ENCODE results near the gene FOXP1.

DNA sequence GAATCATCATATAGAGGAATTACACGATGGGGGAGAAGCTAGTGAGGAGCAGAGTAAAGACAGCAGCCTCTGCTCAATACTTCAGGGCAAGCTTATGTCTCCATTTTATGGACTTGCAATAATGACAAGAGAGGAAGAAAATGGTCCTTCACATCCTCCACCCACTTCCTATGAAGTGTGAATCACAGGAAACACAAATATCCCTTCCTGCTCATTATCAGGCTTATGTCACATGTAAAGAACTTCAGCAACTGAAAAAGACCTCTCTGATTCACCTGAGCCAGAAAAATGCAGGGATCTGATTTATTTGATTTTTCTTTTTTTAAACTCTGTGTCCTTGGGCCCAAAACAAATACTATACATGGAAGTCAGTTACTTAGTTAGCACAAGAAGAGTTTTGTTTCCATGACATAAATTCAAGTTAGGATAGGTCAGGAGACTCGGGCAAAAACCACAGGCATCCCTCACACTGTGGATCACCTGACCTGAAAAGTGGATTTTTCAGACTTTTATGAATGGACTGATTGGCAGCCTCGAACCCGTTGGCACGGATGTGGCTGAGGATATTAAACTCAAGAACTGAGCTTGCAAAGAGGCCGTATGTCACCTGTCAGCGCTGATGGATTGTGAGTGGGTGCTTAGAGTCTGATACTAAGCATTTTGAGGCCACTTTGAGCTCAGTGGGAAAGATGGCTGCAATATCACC, 650.3 kb downstream of the FOXP1 start:
- TF ChIP-seq, protein P1, sequence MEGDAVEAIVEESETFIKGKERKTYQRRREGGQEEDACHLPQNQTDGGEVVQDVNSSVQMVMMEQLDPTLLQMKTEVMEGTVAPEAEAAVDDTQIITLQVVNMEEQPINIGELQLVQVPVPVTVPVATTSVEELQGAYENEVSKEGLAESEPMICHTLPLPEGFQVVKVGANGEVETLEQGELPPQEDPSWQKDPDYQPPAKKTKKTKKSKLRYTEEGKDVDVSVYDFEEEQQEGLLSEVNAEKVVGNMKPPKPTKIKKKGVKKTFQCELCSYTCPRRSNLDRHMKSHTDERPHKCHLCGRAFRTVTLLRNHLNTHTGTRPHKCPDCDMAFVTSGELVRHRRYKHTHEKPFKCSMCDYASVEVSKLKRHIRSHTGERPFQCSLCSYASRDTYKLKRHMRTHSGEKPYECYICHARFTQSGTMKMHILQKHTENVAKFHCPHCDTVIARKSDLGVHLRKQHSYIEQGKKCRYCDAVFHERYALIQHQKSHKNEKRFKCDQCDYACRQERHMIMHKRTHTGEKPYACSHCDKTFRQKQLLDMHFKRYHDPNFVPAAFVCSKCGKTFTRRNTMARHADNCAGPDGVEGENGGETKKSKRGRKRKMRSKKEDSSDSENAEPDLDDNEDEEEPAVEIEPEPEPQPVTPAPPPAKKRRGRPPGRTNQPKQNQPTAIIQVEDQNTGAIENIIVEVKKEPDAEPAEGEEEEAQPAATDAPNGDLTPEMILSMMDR (IDR thresholded peaks at IDR 0.05; ENCODE audit: control extremely low read depth in 1 of 3, insufficient read depth in 1 of 3, low read depth in 1 of 3, low read length in 3 of 3): no peak
- TF ChIP-seq EGR1 (IDR thresholded peaks at IDR 0.05; ENCODE audit: borderline replicate concordance, low read depth, low read length) (no peak), RFX5 (IDR thresholded peaks at IDR 0.05; ENCODE audit: borderline replicate concordance, low read depth, low read length) (no peak), CEBPB (IDR thresholded peaks at IDR 0.05; ENCODE audit: low read depth, low read length) (no peak), RNF2 (IDR thresholded peaks at IDR 0.05; ENCODE audit: borderline replicate concordance, low read depth, low read length, missing control alignments, poor library complexity, severe bottlenecking) (no peak), CHD1 (IDR thresholded peaks at IDR 0.05; ENCODE audit: low read depth, low read length) (no peak), POLR2A (IDR thresholded peaks at IDR 0.05; ENCODE audit: control extremely low read depth in 1 of 2, low read depth in 2 of 2, low read length in 2 of 2) (no peak), MAX (IDR thresholded peaks at IDR 0.05) (no peak), MAFK (IDR thresholded peaks at IDR 0.05; ENCODE audit: low read depth, low read length) (no peak), SRF (IDR thresholded peaks at IDR 0.05; ENCODE audit: low read depth, low read length) (no peak), FOSL1 (IDR thresholded peaks at IDR 0.05; ENCODE audit: insufficient read depth, low read depth, low read length) (no peak), SAP30 (IDR thresholded peaks at IDR 0.05; ENCODE audit: insufficient read depth, insufficient replicate concordance, low read length) (no peak), POLR2AphosphoS5 (IDR thresholded peaks at IDR 0.05; ENCODE audit: low read depth, low read length) (no peak)

All from H1 (cell line).